Neural cell (in vitro differentiated cells): ENCODE measurements around the gene CTR9. TPM values are rescaled to one million over a fixed set of nuclear protein-coding genes. Genes with fewer than 3 reads are reported as not detected.

Experiments
- H2AFZ ChIP-seq: fragments of 200-600, 300-800 bp; sonication (generic), shearing (Covaris generic); 2 replicates; pipeline ENCODE4 v1.6.0; 2014; ENCODE audit warnings: low read depth, mild to moderate bottlenecking, antibody characterized with exemption, low read length, moderate library complexity
- H3F3A ChIP-seq: fragments of 200-600 bp; shearing (Covaris generic); 2 replicates; pipeline ENCODE4 v1.6.1; 2016; ENCODE audit warnings: mild to moderate bottlenecking, moderate library complexity, mixed read lengths, antibody characterized with exemption, low read length; ENCODE audit not compliant: insufficient read depth, poor library complexity, severe bottlenecking
- H3K27ac ChIP-seq: fragments of 200-600, 300-800 bp; sonication (generic), shearing (Covaris generic); 2 replicates; pipeline ENCODE4 v1.5.1; 2014; ENCODE audit warnings: mild to moderate bottlenecking, low read length, moderate library complexity
- H3K27me3 ChIP-seq: fragments of 300-800, 200-600 bp; sonication (generic), shearing (Covaris generic); 2 replicates; pipeline ENCODE4 v1.6.0; 2014; ENCODE audit warnings: mild to moderate bottlenecking, low read depth, low read length, moderate library complexity; ENCODE audit not compliant: insufficient read depth
- H3K36me3 ChIP-seq: fragments of 300-800, 200-600 bp; sonication (generic), shearing (Covaris generic); 2 replicates; pipeline ENCODE4 v1.5.1; 2014; ENCODE audit warnings: mild to moderate bottlenecking, antibody characterized with exemption, low read length, moderate library complexity; ENCODE audit not compliant: insufficient read depth
- H3K4me2 ChIP-seq: fragments of 300-800, 200-600 bp; sonication (generic), shearing (Covaris generic); 2 replicates; pipeline ENCODE4 v1.6.0; 2014; ENCODE audit warnings: mild to moderate bottlenecking, low read length
- H3K4me3 ChIP-seq: fragments of 300-800, 200-600 bp; sonication (generic), shearing (Covaris generic); 2 replicates; pipeline ENCODE4 v1.5.1; 2014; ENCODE audit warnings: mild to moderate bottlenecking, low read length, moderate library complexity
- H3K79me2 ChIP-seq: fragments of 200-600 bp; shearing (Covaris generic); replicated peaks from 2 replicates; pipeline ENCODE4 v1.6.0; 2014; ENCODE audit warnings: mild to moderate bottlenecking, low read length, moderate library complexity; ENCODE audit not compliant: insufficient read depth
- H3K9ac ChIP-seq: fragments of 300-800, 200-600 bp; sonication (generic), shearing (Covaris generic); 2 replicates; pipeline ENCODE4 v1.6.1; 2016; ENCODE audit warnings: mild to moderate bottlenecking, low read length, mixed read lengths
- H3K9me2 ChIP-seq: fragments of 200-600 bp; shearing (Covaris generic); 2 replicates; pipeline ENCODE4 v1.6.1; 2016; ENCODE audit warnings: mild to moderate bottlenecking, low read length, mixed read lengths; ENCODE audit not compliant: insufficient read depth
- H3K9me3 ChIP-seq: fragments of 200-600, 300-800 bp; sonication (generic), shearing (Covaris generic); 2 replicates; pipeline ENCODE4 v1.6.1; 2016; ENCODE audit warnings: mild to moderate bottlenecking, mixed run types, low read length, moderate library complexity, mixed read lengths
- H4K20me1 ChIP-seq: fragments of 200-600 bp; shearing (Covaris generic); 2 replicates; pipeline ENCODE4 v1.6.1; 2016; ENCODE audit warnings: mild to moderate bottlenecking, mixed run types; ENCODE audit not compliant: insufficient read depth
- CTCF ChIP-seq: fragments of 450-650 bp; IDR thresholded peaks from 2 replicates; pipeline ENCODE4 v1.5.1; 2014; ENCODE audit warnings: antibody characterized with exemption, mild to moderate bottlenecking, moderate library complexity; ENCODE audit not compliant: poor library complexity, severe bottlenecking
- EP300 ChIP-seq: fragments of 450-650 bp; conservative IDR thresholded peaks from 2 replicates; pipeline ENCODE4 v1.6.1; 2014; ENCODE audit warnings: antibody characterized with exemption, mild to moderate bottlenecking, moderate library complexity; ENCODE audit not compliant: poor library complexity, severe bottlenecking
- EZH2 ChIP-seq: fragments of 200-600, 300-800 bp; shearing (Covaris generic), sonication (generic); IDR thresholded peaks from 2 replicates; pipeline ENCODE4 v1.6.1; 2014; ENCODE audit warnings: antibody characterized with exemption, low read length, borderline replicate concordance, mild to moderate bottlenecking; ENCODE audit not compliant: insufficient read depth, poor library complexity, severe bottlenecking
- MXI1 ChIP-seq: fragments of 450-650 bp; conservative IDR thresholded peaks from 2 replicates; pipeline ENCODE4 v1.6.1; 2014; ENCODE audit warnings: antibody characterized with exemption, mild to moderate bottlenecking; ENCODE audit not compliant: poor library complexity, severe bottlenecking
- POLR2AphosphoS5 ChIP-seq: IDR thresholded peaks from 2 replicates; pipeline ENCODE4 v1.6.1; 2012
- RAD21 ChIP-seq: fragments of 450-650 bp; conservative IDR thresholded peaks from 2 replicates; pipeline ENCODE4 v1.6.1; 2014; ENCODE audit warnings: antibody characterized with exemption, mild to moderate bottlenecking, moderate library complexity
- REST ChIP-seq: IDR thresholded peaks from 2 replicates; pipeline ENCODE4 v1.6.1; 2012; ENCODE audit warnings: borderline replicate concordance
- SMC3 ChIP-seq: fragments of 450-650 bp; conservative IDR thresholded peaks from 2 replicates; pipeline ENCODE4 v1.6.1; 2014; ENCODE audit warnings: antibody characterized with exemption, mild to moderate bottlenecking, moderate library complexity; ENCODE audit not compliant: poor library complexity
- TAF1 ChIP-seq: IDR thresholded peaks from 2 replicates; pipeline ENCODE4 v1.6.1; 2012; ENCODE audit warnings: low read depth
- polyA plus RNA-seq: library from polyadenylated mRNA; depleted of rRNA; stranded (reverse); fragments of >200 nt; gene quantifications from 2 replicates; pipeline ENCODE4 v1.2.3, GENCODE V29; 2014

CTR9 gene
- polyA plus RNA-seq, 1 donor from 2014 or later: 24.1 TPM

DNA sequence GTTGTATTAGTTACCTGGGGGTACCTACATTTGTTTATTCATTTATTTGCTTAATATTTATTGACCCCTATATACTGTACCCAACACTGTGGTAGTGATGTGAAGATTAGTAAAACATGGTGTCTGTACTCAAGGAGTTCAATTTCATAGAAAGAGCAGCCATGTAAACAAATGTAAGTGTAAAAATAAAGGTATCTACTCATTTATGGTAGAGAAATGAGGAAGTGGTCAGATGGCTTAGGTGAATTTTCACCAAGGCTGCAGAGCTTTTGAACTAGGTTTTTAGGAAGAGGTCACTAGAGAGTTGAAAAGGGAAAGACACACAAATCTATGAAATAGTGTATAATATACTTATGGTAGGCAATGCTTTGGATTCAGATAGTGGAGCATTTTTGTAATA, 11.1 kb downstream of the CTR9 start:
- Histone ChIP-seq H3K36me3 (peaks cover 16% of the 10 kb centered on the region), H3K9me2 (no peaks in the 10 kb centered on the region), H4K20me1 (no peaks in the 10 kb centered on the region), H3K27ac (no peak overlapping the region), H3K27me3 (no peaks in the 10 kb centered on the region), H3F3A (no peaks in the 10 kb centered on the region), H3K79me2 (no peaks in the 10 kb centered on the region), H3K4me3 (no peak overlapping the region), H3K9ac (no peak overlapping the region), H3K4me2 (no peak overlapping the region), H3K9me3 (no peaks in the 10 kb centered on the region), H2AFZ (no peak overlapping the region)
- TF ChIP-seq POLR2AphosphoS5: no peak
- TF ChIP-seq RAD21: no peak
- no peak for TF ChIP-seq TAF1
- TF ChIP-seq EZH2: no peak
- no peak for TF ChIP-seq SMC3
- TF ChIP-seq MXI1: no peak
- no peak for TF ChIP-seq CTCF
- no peak for TF ChIP-seq EP300
- TF ChIP-seq REST: no peak

- Histone ChIP-seq H3K9ac (no peak overlapping the region), H3K9me2 (no peaks in the 10 kb centered on the region), H3K27me3 (no peaks in the 10 kb centered on the region), H3K36me3 (peaks cover 16% of the 10 kb centered on the region), H3K79me2 (no peaks in the 10 kb centered on the region), H2AFZ (no peak overlapping the region), H3K4me2 (no peak overlapping the region), H3K4me3 (no peak overlapping the region), H3K9me3 (no peaks in the 10 kb centered on the region), H3K27ac (no peak overlapping the region), H3F3A (no peaks in the 10 kb centered on the region), H4K20me1 (no peaks in the 10 kb centered on the region)
- TF ChIP-seq POLR2AphosphoS5 (no peak), EP300 (no peak), REST (no peak), SMC3 (no peak), CTCF (no peak), TAF1 (no peak), EZH2 (no peak), RAD21 (no peak), MXI1 (no peak)
Observed at GRCh38 chr11:10762913-10763421, 11.9 kb downstream of the CTR9 start.
